ENCODE data around the gene PLCD1. TPM values are rescaled to one million over a fixed set of nuclear protein-coding genes. Genes with fewer than 3 reads are reported as not detected.

Gene PLCD1
- total and polyA plus RNA-seq, 2 of the 8 experiments (the other 6 are each of a cell fraction or from before 2014, with no cell fraction given) = 15.3 to 19.2 TPM

- TF ChIP-seq ATF2 (IDR thresholded peaks at IDR 0.05; ENCODE audit: low read length) = no peak
- TF ChIP-seq POU5F1 (IDR thresholded peaks at IDR 0.05; ENCODE audit: low read depth, low read length) = no peak
- TF ChIP-seq JUND (IDR thresholded peaks at IDR 0.05; ENCODE audit: low read length) = no peak
- no peak for TF ChIP-seq CEBPB (IDR thresholded peaks at IDR 0.05; ENCODE audit: low read depth, low read length)
These were observed 21.2 kb downstream of the PLCD1 start (continued) for GRCh38 chr3:38008191-38008701.
